DOHH2 (cell line): ENCODE data around the gene CPS1.

Experiments
- H3F3A ChIP-seq: fragments of 200-600 bp; sonication (generic), shearing (Covaris generic); 2 replicates; pipeline ENCODE4 v1.6.0; 2016; ENCODE audit warnings: antibody characterized with exemption, mild to moderate bottlenecking; ENCODE audit not compliant: control insufficient read depth, insufficient read depth
- H3K27ac ChIP-seq: fragments of 200-600 bp; sonication (generic); 2 replicates; pipeline ENCODE4 v1.5.1; 2014; ENCODE audit warnings: low read depth, mild to moderate bottlenecking, low read length, moderate library complexity
- H3K27me3 ChIP-seq: fragments of 200-600 bp; sonication (generic); 2 replicates; pipeline ENCODE4 v1.6.1; 2014; ENCODE audit warnings: mild to moderate bottlenecking, low read length, mixed read lengths; ENCODE audit not compliant: control insufficient read depth
- H3K36me3 ChIP-seq: fragments of 200-600 bp; sonication (generic); 2 replicates; pipeline ENCODE4 v1.6.1; 2014; ENCODE audit warnings: mild to moderate bottlenecking, low read length, moderate library complexity, mixed read lengths; ENCODE audit not compliant: control insufficient read depth
- H3K4me1 ChIP-seq: fragments of 200-600 bp; sonication (generic); 2 replicates; pipeline ENCODE4 v1.6.1; 2014; ENCODE audit warnings: mild to moderate bottlenecking, low read length, mixed read lengths; ENCODE audit not compliant: control insufficient read depth
- H3K4me2 ChIP-seq: fragments of 200-600 bp; sonication (generic); 2 replicates; pipeline ENCODE4 v1.6.0; 2014; ENCODE audit warnings: mild to moderate bottlenecking, low read length, moderate library complexity
- H3K4me3 ChIP-seq: fragments of 200-600 bp; sonication (generic); 2 replicates; pipeline ENCODE4 v1.5.1; 2014; ENCODE audit warnings: mild to moderate bottlenecking, low read length, mixed read lengths
- H3K79me2 ChIP-seq: fragments of 200-600 bp; sonication (generic); 2 replicates; pipeline ENCODE4 v1.6.1; 2014; ENCODE audit warnings: mild to moderate bottlenecking, low read length, mixed read lengths; ENCODE audit not compliant: control insufficient read depth
- H3K9me2 ChIP-seq: fragments of 200-600 bp; sonication (generic); replicated peaks from 2 replicates; pipeline ENCODE4 v1.6.1; 2014; ENCODE audit warnings: mild to moderate bottlenecking, low read length, mixed read lengths; ENCODE audit not compliant: control insufficient read depth
- H3K9me3 ChIP-seq: fragments of 200-600 bp; sonication (generic); 2 replicates; pipeline ENCODE4 v1.6.1; 2014; ENCODE audit warnings: antibody characterized with exemption, low read length, mixed read lengths; ENCODE audit not compliant: control insufficient read depth, insufficient read depth
- H4K20me1 ChIP-seq: fragments of 200-600 bp; sonication (generic); 2 replicates; pipeline ENCODE4 v1.6.0; 2014; ENCODE audit warnings: low read depth, mild to moderate bottlenecking, antibody characterized with exemption, low read length, moderate library complexity; ENCODE audit not compliant: control insufficient read depth, insufficient read depth
- EZH2phosphoT487 ChIP-seq: fragments of 200-600 bp; sonication (generic); IDR thresholded peaks from 2 replicates; pipeline ENCODE4 v1.6.1; 2017; ENCODE audit warnings: borderline replicate concordance, mild to moderate bottlenecking, antibody characterized with exemption, low read length, moderate library complexity, mixed read lengths
- TF ChIP-seq, protein P1 (sequence below): fragments of 200-600 bp; sonication (generic); IDR thresholded peaks from one replicate; pipeline ENCODE4 v1.5.1; 2014; ENCODE audit warnings: antibody characterized with exemption, mild to moderate bottlenecking, low read depth, low read length; ENCODE audit not compliant: poor library complexity, severe bottlenecking

The CPS1 gene

DNA sequence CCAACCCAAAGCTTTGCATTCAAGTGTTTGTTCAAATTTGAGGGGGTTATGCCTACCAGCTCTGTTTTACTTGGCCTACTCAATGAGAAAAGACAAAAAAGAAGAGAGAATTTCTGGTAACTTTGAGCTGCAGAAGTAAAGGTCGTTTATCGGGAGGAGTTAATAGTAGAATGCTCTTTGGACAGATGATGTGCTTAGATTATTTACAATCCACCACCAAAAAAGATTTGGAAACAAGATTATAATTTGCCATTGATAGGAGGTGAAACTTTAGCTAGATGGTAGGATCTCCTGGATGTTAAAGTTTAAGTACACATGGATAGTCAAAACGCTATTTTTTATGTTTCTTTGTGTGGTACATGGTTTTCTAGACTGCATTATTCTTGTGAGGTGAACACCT is 24.9 kb upstream of the CPS1 start:
- Histone ChIP-seq H3K4me1 (no peaks in the 10 kb centered on the region), H3K9me3 (no peaks in the 10 kb centered on the region), H4K20me1 (no peaks in the 10 kb centered on the region), H3K36me3 (no peaks in the 10 kb centered on the region), H3K27ac (no peak overlapping the region), H3K27me3 (no peaks in the 10 kb centered on the region), H3K4me2 (no peak overlapping the region), H3K4me3 (no peak overlapping the region), H3K9me2 (no peaks in the 10 kb centered on the region; the same call in 1 of the 2 replicates), H3K79me2 (no peaks in the 10 kb centered on the region), H3F3A (no peaks in the 10 kb centered on the region)
- TF ChIP-seq EZH2phosphoT487: no peak
- TF ChIP-seq, protein P1, sequence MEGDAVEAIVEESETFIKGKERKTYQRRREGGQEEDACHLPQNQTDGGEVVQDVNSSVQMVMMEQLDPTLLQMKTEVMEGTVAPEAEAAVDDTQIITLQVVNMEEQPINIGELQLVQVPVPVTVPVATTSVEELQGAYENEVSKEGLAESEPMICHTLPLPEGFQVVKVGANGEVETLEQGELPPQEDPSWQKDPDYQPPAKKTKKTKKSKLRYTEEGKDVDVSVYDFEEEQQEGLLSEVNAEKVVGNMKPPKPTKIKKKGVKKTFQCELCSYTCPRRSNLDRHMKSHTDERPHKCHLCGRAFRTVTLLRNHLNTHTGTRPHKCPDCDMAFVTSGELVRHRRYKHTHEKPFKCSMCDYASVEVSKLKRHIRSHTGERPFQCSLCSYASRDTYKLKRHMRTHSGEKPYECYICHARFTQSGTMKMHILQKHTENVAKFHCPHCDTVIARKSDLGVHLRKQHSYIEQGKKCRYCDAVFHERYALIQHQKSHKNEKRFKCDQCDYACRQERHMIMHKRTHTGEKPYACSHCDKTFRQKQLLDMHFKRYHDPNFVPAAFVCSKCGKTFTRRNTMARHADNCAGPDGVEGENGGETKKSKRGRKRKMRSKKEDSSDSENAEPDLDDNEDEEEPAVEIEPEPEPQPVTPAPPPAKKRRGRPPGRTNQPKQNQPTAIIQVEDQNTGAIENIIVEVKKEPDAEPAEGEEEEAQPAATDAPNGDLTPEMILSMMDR: no peak

DNA sequence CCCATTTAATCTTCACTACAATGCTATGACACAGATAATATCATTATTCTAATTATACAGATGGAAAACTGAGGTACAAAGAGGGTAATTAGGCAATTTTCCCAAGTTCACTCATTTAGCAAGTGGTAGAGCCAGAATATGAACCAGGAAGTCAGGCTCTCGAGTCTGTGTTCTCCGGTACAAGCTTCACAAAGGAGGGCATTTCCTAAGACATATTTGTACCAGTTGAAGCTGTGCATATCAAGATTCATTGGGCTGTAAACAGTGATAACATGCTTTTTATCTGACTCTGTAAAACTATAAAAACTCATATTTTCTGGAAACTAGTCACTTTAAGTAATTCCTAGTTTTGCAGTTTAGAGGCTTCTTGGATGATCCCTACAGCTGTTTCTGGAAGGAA is 23.0 kb upstream of the CPS1 start:
- TF ChIP-seq EZH2phosphoT487: no peak
- TF ChIP-seq, protein P1: no peak
- no peaks in the 10 kb centered on the region for H3K36me3 ChIP-seq

DNA sequence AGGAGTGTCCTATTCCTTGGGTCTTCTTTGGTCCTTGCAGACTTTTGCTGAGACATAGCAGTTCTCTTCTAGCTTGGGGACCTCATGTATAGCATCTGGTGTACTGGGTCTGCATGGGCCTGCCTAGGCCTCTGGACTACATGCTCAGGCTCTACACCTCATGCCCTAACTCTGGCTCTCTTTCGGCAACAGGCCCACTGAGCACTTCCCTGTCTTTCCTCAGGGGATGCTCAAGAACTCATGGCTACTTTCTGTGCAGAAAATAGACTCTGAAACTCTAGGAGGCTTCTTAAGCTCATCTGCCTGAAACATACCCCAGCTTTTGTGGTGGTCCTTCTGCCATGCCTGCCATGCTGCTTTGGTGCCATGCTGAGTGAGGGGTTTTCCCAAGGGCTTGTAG is 21.5 kb upstream of the CPS1 start:
- H3K27me3 ChIP-seq: no peaks in the 10 kb centered on the region
- H3K4me2 ChIP-seq: no peak overlapping the region
- H3K9me3 ChIP-seq: no peaks in the 10 kb centered on the region
- no peaks in the 10 kb centered on the region for H3K4me1 ChIP-seq
- no peak overlapping the region for H3K27ac ChIP-seq
- no peaks in the 10 kb centered on the region for H3F3A ChIP-seq
- no peaks in the 10 kb centered on the region for H3K36me3 ChIP-seq
- H3K9me2 ChIP-seq: no peaks in the 10 kb centered on the region; the same call in 1 of the 2 replicates
- no peaks in the 10 kb centered on the region for H3K79me2 ChIP-seq
- no peak overlapping the region for H3K4me3 ChIP-seq
- no peak for TF ChIP-seq EZH2phosphoT487
- TF ChIP-seq, protein P1: no peak
- H4K20me1 ChIP-seq: no peaks in the 10 kb centered on the region

More for the DNA sequence above, 23.0 kb upstream of the CPS1 start:
- no peak overlapping the region for H3K4me2 ChIP-seq
- no peaks in the 10 kb centered on the region for H3F3A ChIP-seq
- no peak overlapping the region for H3K4me3 ChIP-seq
- H3K9me2 ChIP-seq: no peaks in the 10 kb centered on the region; the same call in 1 of the 2 replicates
- no peaks in the 10 kb centered on the region for H4K20me1 ChIP-seq
- H3K79me2 ChIP-seq: no peaks in the 10 kb centered on the region
- no peaks in the 10 kb centered on the region for H3K4me1 ChIP-seq
- no peaks in the 10 kb centered on the region for H3K9me3 ChIP-seq
- no peak overlapping the region for H3K27ac ChIP-seq
- no peaks in the 10 kb centered on the region for H3K27me3 ChIP-seq
